ENCODE measurements around the gene NALCN.
"Not testable (repeated sequence)": the region's sequence is repeated elsewhere in the genome, so short reads cannot be mapped to it uniquely, and the experiment has no call there.

Gene NALCN

GRCh38 chr13:101317986-101318523 is 98.3 kb downstream of the NALCN start:
- ChIA-PET POLR2A (no interaction called here), CTCF (no interaction called here)
- no peak overlapping the region for H3K27ac ChIP-seq (ENCODE audit: extremely low read depth, low read depth, low read length)
- no peaks in the 10 kb centered on the region for H3K9me3 ChIP-seq (ENCODE audit: control insufficient read depth, insufficient read depth, low read depth, low read length)
- H3K4me1 ChIP-seq (ENCODE audit: control insufficient read depth, insufficient read depth, low read length): no peaks in the 10 kb centered on the region
- TF ChIP-seq ZNF792 (tag by site-specific recombination; IDR thresholded peaks at IDR 0.05): no peak
- no peak for TF ChIP-seq ZFP69B (tag by site-specific recombination; IDR thresholded peaks at IDR 0.05)
- TF ChIP-seq ZBTB6 (tag by site-specific recombination; IDR thresholded peaks at IDR 0.05): no peak
- no peak for TF ChIP-seq WT1 (tag by site-specific recombination; IDR thresholded peaks at IDR 0.05)
- no peak for TF ChIP-seq ZNF335 (tag by site-specific recombination; conservative IDR thresholded peaks at IDR 0.05)
- TF ChIP-seq GLI4 (tag by site-specific recombination; IDR thresholded peaks at IDR 0.05): no peak
- no peak for TF ChIP-seq ZNF174 (tag by site-specific recombination; IDR thresholded peaks at IDR 0.05)
- TF ChIP-seq FEZF1 (tag by site-specific recombination; IDR thresholded peaks at IDR 0.05): no peak
- TF ChIP-seq ZNF510 (tag by site-specific recombination; IDR thresholded peaks at IDR 0.05; ENCODE audit: insufficient replicate concordance): no peak
- TF ChIP-seq TSHZ1 (tag by site-specific recombination; IDR thresholded peaks at IDR 0.05; ENCODE audit: borderline replicate concordance): no peak
- TF ChIP-seq KLF9 (tag by site-specific recombination; IDR thresholded peaks at IDR 0.05; ENCODE audit: low read depth): no peak
- no peak for TF ChIP-seq KLF16 (tag by site-specific recombination; IDR thresholded peaks at IDR 0.05)
- no peak for TF ChIP-seq HOXD13 (CRISPR knock-in tag; IDR thresholded peaks at IDR 0.05; ENCODE audit: borderline replicate concordance)
- no peaks in the 10 kb centered on the region for H3K36me3 ChIP-seq (ENCODE audit: control insufficient read depth in 2 of 2, insufficient read depth in 1 of 2, low read length in 2 of 2)
- H3K4me3 ChIP-seq (ENCODE audit: low read depth, low read length): no peak overlapping the region

- H3K4me1 ChIP-seq (ENCODE audit: control insufficient read depth, insufficient read depth, low read length); CTCF ChIA-PET; H3K36me3 ChIP-seq (ENCODE audit: control insufficient read depth in 2 of 2, insufficient read depth in 1 of 2, low read length in 2 of 2); H3K4me3 ChIP-seq (ENCODE audit: low read depth, low read length); H3K9me3 ChIP-seq (ENCODE audit: control insufficient read depth, insufficient read depth, low read depth, low read length); H3K27ac ChIP-seq (ENCODE audit: extremely low read depth, low read depth, low read length); POLR2A ChIA-PET: not testable (repeated sequence)
Measured at GRCh38 chr13:101313479-101313878, 102.8 kb downstream of the NALCN start.

GRCh38 chr13:101309014-101309619 is 107.2 kb downstream of the NALCN start:
- no peak overlapping the region for H3K27ac ChIP-seq (ENCODE audit: extremely low read depth, low read depth, low read length)
- no peaks in the 10 kb centered on the region for H3K4me1 ChIP-seq (ENCODE audit: control insufficient read depth, insufficient read depth, low read length)
- H3K9me3 ChIP-seq (ENCODE audit: control insufficient read depth, insufficient read depth, low read depth, low read length): no peaks in the 10 kb centered on the region
- POLR2A ChIA-PET: no interaction called here
- H3K4me3 ChIP-seq (ENCODE audit: low read depth, low read length): no peak overlapping the region
- CTCF ChIA-PET: no interaction called here
- H3K36me3 ChIP-seq (ENCODE audit: control insufficient read depth in 2 of 2, insufficient read depth in 1 of 2, low read length in 2 of 2): no peaks in the 10 kb centered on the region
- TF ChIP-seq SALL2 (tag by site-specific recombination; IDR thresholded peaks at IDR 0.05; ENCODE audit: borderline replicate concordance): no peak
- TF ChIP-seq ZNF37A (tag by site-specific recombination; IDR thresholded peaks at IDR 0.05): no peak
- TF ChIP-seq ZNF292 (tag by site-specific recombination; IDR thresholded peaks at IDR 0.05; ENCODE audit: borderline replicate concordance, low read depth): no peak
- no peak for TF ChIP-seq ZNF335 (tag by site-specific recombination; conservative IDR thresholded peaks at IDR 0.05)
- TF ChIP-seq ZNF473 (tag by site-specific recombination; IDR thresholded peaks at IDR 0.05): no peak
- TF ChIP-seq ZNF792 (tag by site-specific recombination; IDR thresholded peaks at IDR 0.05): no peak
- TF ChIP-seq ZNF449 (tag by site-specific recombination; IDR thresholded peaks at IDR 0.05): no peak
- no peak for TF ChIP-seq ZNF639 (tag by site-specific recombination; IDR thresholded peaks at IDR 0.05)
- TF ChIP-seq ZNF10 (tag by site-specific recombination; IDR thresholded peaks at IDR 0.05): no peak
- no peak for TF ChIP-seq ZNF623 (tag by site-specific recombination; IDR thresholded peaks at IDR 0.05)
- no peak for TF ChIP-seq ZNF423 (tag by site-specific recombination; IDR thresholded peaks at IDR 0.05)

Measured in HEK293 (cell line).